PC-9 (cell line): Measurements from ENCODE around the gene POFUT2. TPM values are rescaled to one million over a fixed set of nuclear protein-coding genes. Genes with fewer than 3 reads are reported as not detected.

Source experiments
- BruUV-seq: library from RNA; stranded (reverse); fragments of 400-500 nt; replicated peaks from 2 replicates; lab custom pipeline; 2021; lab: Mats Ljungman, UMichigan
- CTCF ChIA-PET: fragments of 300-600 bp; sonication (Branson Sonifier 250); formaldehyde crosslinking; loops from one replicate; lab custom pipeline; 2022; ENCODE audit warnings: antibody characterized with exemption; lab: Charles Lee
- POLR2A ChIA-PET: fragments of 300-600 bp; sonication (Branson Sonifier 250); formaldehyde crosslinking; loops from one replicate; lab custom pipeline; 2022; ENCODE audit warnings: antibody characterized with exemption; ENCODE audit not compliant: unreplicated experiment; lab: Charles Lee
- DNase-seq, 2 experiments: peaks; one replicate each; pipeline versions ENCODE4 v3.0.0 to v3.0.0-alpha.2; 2015 to 2022; ENCODE audit warnings: mixed read lengths in 1 of 2
- H2AFZ ChIP-seq: fragments of 200-600 bp; sonication (generic); 2 replicates; pipeline ENCODE4 v1.8.1; 2017; ENCODE audit warnings: antibody characterized with exemption
- H3F3A ChIP-seq: fragments of 200-600 bp; sonication (generic); 2 replicates; pipeline ENCODE4 v1.8.1; 2017; ENCODE audit warnings: antibody characterized with exemption, mild to moderate bottlenecking, low read depth; ENCODE audit not compliant: insufficient read depth
- H3K27ac ChIP-seq: fragments of 200-600 bp; sonication (generic); 2 replicates; pipeline ENCODE4 v1.6.1; 2016; ENCODE audit warnings: mixed run types
- H3K27me3 ChIP-seq: fragments of 200-600 bp; sonication (generic); 2 replicates; pipeline ENCODE4 v1.6.1; 2016; ENCODE audit warnings: low read depth, mixed run types; ENCODE audit not compliant: insufficient read depth
- H3K36me3 ChIP-seq: fragments of 200-600 bp; sonication (generic); 2 replicates; pipeline ENCODE4 v1.6.1; 2016; ENCODE audit warnings: low read depth, mixed run types
- H3K4me1 ChIP-seq: fragments of 200-600 bp; sonication (generic); replicated peaks from 2 replicates; pipeline ENCODE4 v1.6.1; 2016; ENCODE audit warnings: mixed run types; ENCODE audit not compliant: insufficient read depth
- H3K4me2 ChIP-seq: fragments of 200-600 bp; sonication (generic); 2 replicates; pipeline ENCODE4 v1.6.1; 2017; ENCODE audit warnings: mixed run types
- H3K4me3 ChIP-seq: fragments of 200-600 bp; sonication (generic); 2 replicates; pipeline ENCODE4 v1.6.1; 2016; ENCODE audit warnings: mixed run types
- H3K79me2 ChIP-seq: fragments of 200-600 bp; sonication (generic); 2 replicates; pipeline ENCODE4 v1.6.1; 2017; ENCODE audit warnings: low read depth, mixed run types
- H3K9me2 ChIP-seq: fragments of 200-600 bp; sonication (generic); 2 replicates; pipeline ENCODE4 v1.8.1; 2017; ENCODE audit warnings: mild to moderate bottlenecking; ENCODE audit not compliant: insufficient read depth
- H3K9me3 ChIP-seq: fragments of 200-600 bp; sonication (generic); 2 replicates; pipeline ENCODE4 v1.8.1; 2016; ENCODE audit warnings: low read depth; ENCODE audit not compliant: insufficient read depth
- H4K20me1 ChIP-seq: fragments of 200-600 bp; sonication (generic); 2 replicates; pipeline ENCODE4 v1.8.1; 2017; ENCODE audit not compliant: insufficient read depth
- EZH2 ChIP-seq: fragments of 200-600 bp; sonication (generic); IDR thresholded peaks from 2 replicates; pipeline ENCODE4 v1.8.0; 2017; ENCODE audit warnings: antibody characterized with exemption, low read depth
- intact Hi-C: fragments of 100-400 bp; cut with micrococcal nuclease; formaldehyde crosslinking; loops from one replicate; pipeline ENCODE4 v1.10.0; 2022; ENCODE audit not compliant: unreplicated experiment
- total RNA-seq: library from RNA; stranded (reverse); gene quantifications from 2 replicates; pipeline ENCODE4 v1.2.3, GENCODE V29; 2021
- TF ChIP-seq, protein P1 (sequence below): fragments of 200-600 bp; sonication (generic); conservative IDR thresholded peaks from 2 replicates; pipeline ENCODE4 v1.6.1; 2017; ENCODE audit warnings: mixed run types, antibody characterized with exemption, mild to moderate bottlenecking, moderate library complexity

POFUT2 gene
- total RNA-seq, 1 experiment from 2014 or later: 32.6 TPM

- TF ChIP-seq EZH2: no peak
- TF ChIP-seq, protein P1, sequence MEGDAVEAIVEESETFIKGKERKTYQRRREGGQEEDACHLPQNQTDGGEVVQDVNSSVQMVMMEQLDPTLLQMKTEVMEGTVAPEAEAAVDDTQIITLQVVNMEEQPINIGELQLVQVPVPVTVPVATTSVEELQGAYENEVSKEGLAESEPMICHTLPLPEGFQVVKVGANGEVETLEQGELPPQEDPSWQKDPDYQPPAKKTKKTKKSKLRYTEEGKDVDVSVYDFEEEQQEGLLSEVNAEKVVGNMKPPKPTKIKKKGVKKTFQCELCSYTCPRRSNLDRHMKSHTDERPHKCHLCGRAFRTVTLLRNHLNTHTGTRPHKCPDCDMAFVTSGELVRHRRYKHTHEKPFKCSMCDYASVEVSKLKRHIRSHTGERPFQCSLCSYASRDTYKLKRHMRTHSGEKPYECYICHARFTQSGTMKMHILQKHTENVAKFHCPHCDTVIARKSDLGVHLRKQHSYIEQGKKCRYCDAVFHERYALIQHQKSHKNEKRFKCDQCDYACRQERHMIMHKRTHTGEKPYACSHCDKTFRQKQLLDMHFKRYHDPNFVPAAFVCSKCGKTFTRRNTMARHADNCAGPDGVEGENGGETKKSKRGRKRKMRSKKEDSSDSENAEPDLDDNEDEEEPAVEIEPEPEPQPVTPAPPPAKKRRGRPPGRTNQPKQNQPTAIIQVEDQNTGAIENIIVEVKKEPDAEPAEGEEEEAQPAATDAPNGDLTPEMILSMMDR: no peak
Measured at GRCh38 chr21:45313682-45314081, 26.0 kb upstream of the POFUT2 start.

GRCh38 chr21:45313015-45313414 is 25.3 kb upstream of the POFUT2 start:
- Histone ChIP-seq H3F3A (no peaks in the 10 kb centered on the region), H3K4me1 (peaks cover 5% of the 10 kb centered on the region), H3K4me2 (no peak overlapping the region), H3K27ac (no peak overlapping the region), H3K79me2 (no peaks in the 10 kb centered on the region), H4K20me1 (no peaks in the 10 kb centered on the region), H3K9me3 (no peaks in the 10 kb centered on the region), H3K36me3 (no peaks in the 10 kb centered on the region), H3K27me3 (no peaks in the 10 kb centered on the region), H3K9me2 (no peaks in the 10 kb centered on the region), H2AFZ (no peak overlapping the region), H3K4me3 (no peak overlapping the region)
- intact Hi-C loops: no loop called here
- TF ChIP-seq, protein P1: no peak
- no peak for TF ChIP-seq EZH2
- DNase-seq: no peak
- ChIA-PET POLR2A (no interaction called here), CTCF (no interaction called here)
- BruUV-seq: no TSS peak

More at GRCh38 chr21:45313682-45314081, 26.0 kb upstream of the POFUT2 start:
- DNase-seq: no peak
- H3K4me1 ChIP-seq: peaks cover 12% of the 10 kb centered on the region
- no peak overlapping the region for H3K4me3 ChIP-seq
- POLR2A ChIA-PET: no interaction called here
- no peaks in the 10 kb centered on the region for H4K20me1 ChIP-seq
- H3K9me2 ChIP-seq: no peaks in the 10 kb centered on the region
- CTCF ChIA-PET: no interaction called here
- H3K36me3 ChIP-seq: no peaks in the 10 kb centered on the region
- H3F3A ChIP-seq: no peaks in the 10 kb centered on the region
- no peaks in the 10 kb centered on the region for H3K79me2 ChIP-seq
- no peak overlapping the region for H3K4me2 ChIP-seq
- H3K27me3 ChIP-seq: no peaks in the 10 kb centered on the region
- no peak overlapping the region for H3K27ac ChIP-seq
- no peaks in the 10 kb centered on the region for H3K9me3 ChIP-seq
- intact Hi-C loops: no loop called here
- no TSS peak for BruUV-seq
- no peak overlapping the region for H2AFZ ChIP-seq

DNA sequence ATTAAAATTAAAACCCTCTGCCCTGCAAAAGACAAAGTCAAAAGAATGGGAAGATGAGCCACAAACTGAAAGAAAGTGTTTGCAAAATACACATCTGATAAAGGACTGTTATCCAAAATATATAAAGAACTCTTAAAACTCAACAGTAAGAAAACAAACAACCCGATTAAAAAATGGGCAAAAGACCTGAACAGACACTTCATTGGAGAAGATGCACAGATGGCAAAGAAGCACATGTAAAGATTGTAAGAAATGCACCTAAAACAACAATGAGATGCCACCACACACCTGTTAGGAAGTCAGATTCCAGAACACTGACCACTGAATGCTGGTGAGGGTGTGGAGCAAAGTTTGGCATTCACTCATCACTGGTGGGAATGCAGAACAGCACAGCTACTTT is 24.6 kb upstream of the POFUT2 start:
- CTCF ChIA-PET: no interaction called here
- Histone ChIP-seq H3K4me3 (no peak overlapping the region), H3F3A (no peaks in the 10 kb centered on the region), H3K4me1 (no peaks in the 10 kb centered on the region; the same call in 1 of the 2 replicates), H3K4me2 (no peak overlapping the region), H2AFZ (no peak overlapping the region), H3K36me3 (no peaks in the 10 kb centered on the region), H3K79me2 (no peaks in the 10 kb centered on the region), H3K27me3 (no peaks in the 10 kb centered on the region), H3K9me3 (no peaks in the 10 kb centered on the region), H4K20me1 (no peaks in the 10 kb centered on the region), H3K27ac (no peak overlapping the region), H3K9me2 (no peaks in the 10 kb centered on the region)
- intact Hi-C loops: no loop called here
- DNase-seq: no peak
- BruUV-seq: no TSS peak
- POLR2A ChIA-PET: no interaction called here
- no peak for TF ChIP-seq EZH2
- TF ChIP-seq, protein P1: no peak
